GM18907 (cell line): ENCODE data around the gene OLFM2.
"Not testable (repeated sequence)": the region's sequence is repeated elsewhere in the genome, so short reads cannot be mapped to it uniquely, and the experiment has no call there.

Experiments
- ATAC-seq: cut with Tn5 transposase; IDR thresholded peaks from one replicate; pipeline ENCODE4 v1.9.1; 2021; ENCODE audit warnings: mild to moderate bottlenecking, moderate library complexity; ENCODE audit not compliant: unreplicated experiment

The OLFM2 gene

DNA sequence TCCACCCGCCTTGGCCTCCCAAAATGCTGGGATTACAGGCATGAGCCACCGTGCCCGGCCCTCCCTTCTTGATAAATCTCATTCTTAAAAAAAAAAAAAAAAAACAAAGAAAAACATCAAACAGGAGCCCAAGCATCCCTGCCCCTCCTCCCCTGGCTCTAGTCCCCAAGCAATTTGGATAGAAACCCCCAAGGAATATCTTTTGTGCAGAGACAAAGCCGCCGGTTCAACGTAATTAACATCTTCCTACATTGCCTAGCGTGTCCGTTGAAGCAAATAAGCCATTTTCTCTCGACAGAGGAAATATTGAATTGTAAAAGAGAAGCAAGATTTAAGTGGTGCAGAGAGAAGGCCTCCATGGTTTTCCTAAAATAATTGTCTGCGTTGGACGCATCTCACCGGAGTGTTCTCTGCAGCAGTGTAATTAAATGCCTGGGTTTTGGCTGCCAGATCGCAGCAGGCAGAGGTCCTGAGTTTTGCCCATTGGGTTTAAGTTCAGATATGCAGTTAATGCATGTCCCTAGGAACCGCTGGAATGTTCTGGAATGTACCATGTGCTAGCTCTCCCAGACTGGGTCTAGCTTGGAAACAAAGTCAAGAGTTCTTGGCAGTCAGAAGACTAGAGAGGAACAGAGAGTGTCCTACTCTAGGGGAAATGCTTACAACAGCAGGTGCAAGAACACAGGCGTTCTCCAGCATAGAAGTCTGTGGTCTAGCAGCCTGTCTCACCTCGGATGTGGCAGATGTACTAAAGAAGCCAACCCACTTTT is 70.4 kb downstream of the OLFM2 start:
- no peak for ATAC-seq

DNA sequence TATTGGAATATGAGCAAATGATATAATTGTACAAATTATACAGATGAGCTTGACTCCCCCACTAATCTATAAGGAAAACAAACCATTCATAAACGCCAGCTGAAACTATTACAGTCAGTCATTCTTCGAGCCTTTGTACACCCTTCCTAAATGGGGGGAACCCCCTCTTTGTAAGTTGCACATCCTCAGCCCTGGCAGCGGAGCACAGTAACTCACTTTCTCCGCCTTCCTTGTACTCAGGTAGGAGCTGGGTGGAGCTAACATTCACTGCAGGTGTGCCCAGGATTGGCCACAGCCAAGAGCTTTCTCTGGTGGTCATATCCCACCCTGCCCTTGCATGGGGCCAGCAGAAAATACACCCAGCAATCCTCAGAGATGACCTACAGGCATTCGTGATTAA is 72.6 kb downstream of the OLFM2 start:
- ATAC-seq: no peak

DNA sequence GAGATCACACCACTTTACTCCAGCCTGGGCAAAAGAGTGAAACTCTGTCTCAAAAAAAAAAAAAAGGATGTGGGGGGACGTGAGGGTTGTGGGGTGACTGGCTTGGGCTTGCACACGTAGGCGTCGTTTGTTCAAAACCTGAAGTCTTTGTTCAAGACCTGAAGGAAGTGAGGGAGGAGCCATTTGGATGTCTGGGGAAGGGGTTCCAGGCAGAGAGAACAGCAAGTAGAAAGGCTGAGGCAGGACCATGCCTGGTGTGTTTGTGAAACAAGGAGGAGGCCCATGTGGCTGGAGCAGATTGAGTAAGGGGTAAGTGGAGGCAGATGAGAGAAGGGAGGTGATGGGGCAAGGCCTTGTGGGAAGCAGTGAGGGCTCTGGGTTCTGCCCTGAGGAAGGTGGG is 73.4 kb downstream of the OLFM2 start:
- no peak for ATAC-seq

DNA sequence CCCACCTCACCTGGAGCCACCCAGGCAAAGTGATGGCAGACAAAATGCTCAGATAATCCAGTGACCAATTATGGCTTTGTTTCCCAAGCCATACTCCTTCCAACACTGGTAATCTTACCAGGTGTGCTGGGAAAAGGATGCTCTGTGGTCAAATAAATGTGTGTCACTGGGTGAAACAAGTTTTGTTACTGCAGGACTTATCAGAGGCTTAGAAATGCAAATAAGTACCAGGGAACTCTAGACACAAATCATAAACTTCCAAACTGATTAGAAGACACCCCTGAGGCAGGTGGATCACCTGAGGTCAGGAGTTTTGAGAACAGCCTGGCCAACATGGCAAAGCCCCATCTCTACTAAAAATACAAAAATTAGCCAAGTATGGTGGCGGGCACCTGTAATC is 74.8 kb downstream of the OLFM2 start:
- no peak for ATAC-seq

DNA sequence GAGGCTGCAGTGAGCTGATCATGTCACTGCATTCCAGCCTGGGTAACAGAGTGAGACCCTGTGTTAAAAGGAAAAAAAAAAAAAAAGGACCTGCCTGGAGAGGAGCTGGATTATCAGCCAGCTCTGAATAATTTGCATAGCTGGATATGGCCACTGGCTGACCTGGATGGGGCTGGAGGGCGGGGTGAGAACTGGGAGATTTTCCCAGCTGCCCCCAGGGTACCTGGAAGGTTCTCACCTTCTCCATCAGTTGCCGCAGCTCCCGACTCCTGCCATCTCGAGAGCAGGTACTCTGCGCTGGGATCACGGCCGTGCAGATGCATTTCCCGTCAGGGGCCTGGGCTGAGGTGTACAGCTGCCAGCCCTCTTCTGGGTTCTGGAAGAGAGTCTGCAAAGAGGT is 75.9 kb downstream of the OLFM2 start:
- ATAC-seq: no peak

DNA sequence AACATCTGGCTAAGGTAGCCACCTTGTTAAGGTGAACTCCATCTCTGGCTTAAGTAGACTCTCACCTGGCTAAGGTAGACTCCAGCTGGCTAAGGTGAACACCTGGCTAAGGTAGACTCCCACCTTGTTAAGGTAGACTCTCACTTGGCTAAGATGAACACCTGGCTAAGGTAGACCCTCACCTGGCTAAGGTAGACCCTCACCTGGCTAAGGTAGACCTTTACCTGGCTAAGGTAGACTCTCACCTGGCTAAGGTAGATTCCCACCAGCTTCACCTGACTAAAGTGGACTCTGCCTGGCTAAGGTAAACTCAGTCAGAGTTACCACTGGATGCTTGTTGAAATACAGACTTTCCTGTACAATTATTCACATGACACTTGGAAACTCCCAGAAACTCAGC is 77.5 kb downstream of the OLFM2 start:
- no peak for ATAC-seq

DNA sequence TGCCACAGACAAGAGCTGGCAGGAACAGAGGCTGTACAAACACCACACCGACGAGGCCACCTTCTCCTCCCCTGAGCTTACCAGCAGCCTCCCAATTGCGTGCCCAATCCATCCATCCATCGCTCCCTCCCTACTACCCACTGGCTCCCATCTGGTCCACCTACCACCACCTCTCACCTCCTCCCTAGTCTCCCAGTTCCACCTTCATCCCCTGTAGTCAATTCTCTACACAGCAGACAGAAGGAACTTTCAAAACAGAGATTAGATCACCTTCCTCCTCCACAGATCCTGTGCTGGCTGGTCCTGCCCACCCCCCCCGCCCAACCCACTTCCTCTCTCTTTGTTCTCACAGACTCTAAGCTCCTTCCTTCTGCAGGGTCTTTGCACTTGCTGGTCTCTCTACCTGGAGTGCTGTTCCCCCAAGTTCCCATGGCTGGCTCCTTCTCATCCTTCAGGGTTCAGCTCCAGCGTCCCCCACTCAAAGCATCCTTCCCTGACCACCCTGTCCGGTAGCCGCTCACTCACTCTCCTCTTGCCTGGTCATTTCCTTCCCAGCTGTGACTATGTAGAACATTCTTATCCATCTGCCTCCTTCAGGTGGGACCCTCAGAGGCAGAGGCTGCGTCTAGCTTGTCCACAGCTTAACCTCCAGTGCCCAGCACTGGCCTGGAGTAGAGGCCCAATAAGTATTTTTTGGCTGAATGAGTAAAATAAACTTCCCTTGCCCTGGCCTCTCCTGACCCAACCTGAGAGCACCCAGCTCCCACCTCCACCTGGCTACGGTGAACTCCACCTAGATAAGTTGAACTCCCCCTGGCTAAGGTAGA is 78.2 kb downstream of the OLFM2 start:
- no peak for ATAC-seq

DNA sequence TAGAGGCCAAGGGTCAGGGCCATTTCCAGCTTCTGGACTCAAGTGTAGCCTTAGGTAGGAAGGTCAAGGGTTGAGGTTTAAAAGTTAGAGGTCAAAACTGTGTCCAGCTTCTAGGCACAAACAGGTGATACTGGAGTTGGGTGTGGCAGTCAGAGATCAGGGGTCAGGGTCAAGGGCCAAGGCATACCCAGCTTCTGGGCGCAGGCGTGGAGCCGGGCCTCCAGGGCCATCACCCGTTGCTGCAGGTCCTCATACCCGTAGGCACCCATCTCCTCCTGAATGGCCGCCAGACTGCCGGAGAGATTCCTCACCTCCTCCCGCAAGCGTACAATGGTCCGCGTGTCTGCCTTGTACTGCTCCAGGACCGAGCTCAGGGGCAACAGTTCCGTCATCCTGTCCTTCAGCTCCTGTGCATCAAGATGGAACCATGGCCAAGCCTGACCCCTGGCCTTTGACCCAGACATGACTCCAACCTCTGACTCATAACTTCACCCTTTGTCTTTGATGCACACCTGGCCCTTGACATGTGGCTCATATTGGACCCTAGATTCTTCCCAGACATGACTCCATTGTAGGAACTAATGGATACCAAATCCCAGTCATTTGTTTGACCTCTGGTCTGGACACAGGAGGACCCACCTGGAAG is 79.1 kb downstream of the OLFM2 start:
- ATAC-seq: no peak

DNA sequence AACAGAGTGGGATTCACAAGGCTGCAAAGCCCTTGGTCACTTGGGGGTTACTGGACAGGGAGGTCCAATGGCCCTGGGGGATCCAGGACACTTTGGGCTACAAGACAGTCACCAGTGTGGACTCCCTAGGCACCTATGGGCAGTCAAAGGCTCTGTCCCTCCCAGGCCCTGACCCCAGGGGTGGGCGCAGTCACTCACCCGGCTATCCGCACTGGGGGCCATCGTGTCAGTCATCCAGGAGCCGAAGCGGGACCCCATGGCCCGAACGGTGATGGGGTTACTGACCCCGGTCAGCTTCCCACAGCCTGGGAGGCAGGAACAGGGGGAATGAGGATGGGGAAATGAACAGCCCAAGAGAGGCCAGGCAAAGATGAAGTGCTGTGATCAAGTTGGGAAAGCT is 79.7 kb downstream of the OLFM2 start:
- no peak for ATAC-seq

DNA sequence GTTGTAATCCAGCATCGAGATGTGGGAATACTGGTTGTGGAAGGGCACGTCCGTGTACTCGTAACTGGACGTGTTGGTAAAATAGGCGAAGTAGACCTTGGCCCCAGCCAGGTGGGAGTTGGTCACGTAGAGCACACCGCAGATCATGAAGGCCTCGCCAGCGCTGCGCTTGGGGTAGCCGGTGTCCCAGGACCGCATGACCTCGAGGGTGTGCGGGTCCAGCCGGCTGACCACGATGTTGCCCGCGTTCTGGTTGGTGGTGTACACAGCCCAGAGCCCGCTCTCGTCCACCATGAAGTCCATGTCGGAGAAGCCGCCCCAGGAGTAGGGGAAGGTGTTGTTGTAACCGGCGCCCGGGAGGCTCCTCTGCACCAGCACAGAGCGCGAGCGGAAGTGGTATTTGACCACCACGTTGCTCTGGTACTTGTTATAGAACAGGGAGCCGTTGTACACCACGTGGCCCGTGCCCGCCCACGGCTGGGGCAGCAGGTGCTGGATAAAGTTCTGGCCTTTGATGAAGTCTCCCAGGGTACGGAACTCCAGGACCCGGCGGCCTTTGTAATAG is 82.0 kb downstream of the OLFM2 start:
- ATAC-seq: no peak

DNA sequence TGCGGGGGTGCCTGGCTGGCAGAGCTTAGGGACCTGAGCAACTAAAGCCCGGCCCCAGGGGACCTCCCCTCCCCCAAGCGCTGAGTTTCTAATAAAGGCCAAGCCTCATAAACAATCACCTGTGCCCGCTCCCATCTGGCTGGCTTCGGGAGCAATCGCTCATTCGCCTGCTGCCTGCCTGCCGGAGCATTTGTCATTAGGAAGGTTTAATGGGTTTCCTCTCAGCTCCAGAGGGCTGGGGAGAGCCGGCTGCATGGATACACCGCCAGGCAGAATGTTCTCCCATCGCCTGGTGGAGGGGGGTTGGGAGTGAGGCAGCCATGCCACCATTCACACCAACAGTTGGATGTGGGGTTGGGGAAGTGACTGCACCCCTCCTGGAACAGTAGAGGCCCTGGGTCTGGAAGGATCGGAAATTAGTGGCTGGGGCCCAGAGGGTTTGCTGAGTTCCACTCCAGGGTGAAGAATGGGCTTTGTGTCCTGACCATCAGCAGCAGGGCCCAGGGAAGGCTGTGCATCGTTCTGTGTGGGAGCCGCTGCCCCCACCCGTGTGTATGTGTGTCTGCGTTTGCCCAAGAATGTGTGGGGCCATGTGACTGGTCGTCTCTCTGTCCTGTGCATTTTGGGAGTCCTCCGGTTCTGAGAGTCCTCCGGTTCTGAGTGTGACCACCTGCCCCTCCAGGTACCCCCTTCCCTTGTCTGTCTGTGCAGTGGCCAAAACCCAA is 85.9 kb downstream of the OLFM2 start:
- ATAC-seq: no peak

DNA sequence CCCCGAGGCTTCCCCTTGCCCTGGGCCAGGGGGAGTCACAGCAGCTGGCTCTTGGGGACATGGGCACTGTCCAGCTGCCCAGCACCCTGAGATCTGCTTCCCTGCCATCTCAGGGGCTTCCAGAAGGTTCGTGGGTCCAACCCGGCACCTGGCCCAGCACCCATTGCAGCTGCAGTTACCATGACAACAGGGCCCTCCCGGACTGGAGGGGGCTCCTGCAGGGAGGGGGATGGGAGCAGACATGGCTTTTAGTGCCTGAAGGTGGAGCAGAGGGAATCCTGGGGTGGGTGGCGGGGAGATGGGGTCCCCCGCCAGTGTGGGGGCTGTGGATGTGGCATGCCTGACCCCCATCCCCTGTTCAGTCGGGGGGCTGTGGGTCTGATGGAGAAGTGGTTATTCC is 86.5 kb downstream of the OLFM2 start:
- ATAC-seq: no peak

DNA sequence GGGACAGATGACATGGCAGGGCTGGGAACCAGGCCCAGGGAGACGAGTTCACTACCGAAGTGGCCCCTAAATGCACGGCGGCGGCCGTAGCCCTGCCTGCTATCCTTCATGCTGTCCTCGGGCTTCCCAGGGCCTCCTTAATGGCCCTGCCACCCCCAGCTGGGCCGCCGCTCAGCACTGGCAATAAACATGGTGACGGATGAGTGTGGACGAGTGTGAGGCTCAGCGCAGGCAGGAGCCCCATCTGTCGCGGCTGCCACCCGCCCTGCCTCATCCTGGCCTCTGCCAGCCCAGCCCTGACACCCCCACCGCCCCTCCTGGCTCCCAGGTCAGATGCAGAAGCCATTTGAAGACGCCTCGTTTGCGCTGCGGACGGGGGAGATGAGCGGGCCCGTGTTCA is 87.6 kb downstream of the OLFM2 start:
- ATAC-seq: no peak

DNA sequence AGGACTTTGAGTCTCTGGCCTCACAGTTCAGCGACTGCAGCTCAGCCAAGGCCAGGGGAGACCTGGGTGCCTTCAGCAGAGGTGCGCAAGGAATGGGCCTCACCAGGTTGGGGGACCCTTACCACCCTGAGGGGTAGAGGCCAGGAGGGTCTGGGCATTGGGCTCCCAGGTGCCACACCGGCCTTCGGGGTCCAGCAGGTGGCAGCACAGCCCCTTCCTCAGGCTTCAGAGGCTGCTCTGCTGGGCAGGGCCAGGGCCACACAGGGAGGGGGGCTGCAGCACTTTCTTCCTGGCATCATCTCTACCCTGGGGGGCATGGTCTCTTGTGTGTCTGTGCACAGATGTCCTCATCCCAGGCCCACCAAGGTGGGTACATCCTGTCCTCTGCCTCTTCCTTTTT is 88.3 kb downstream of the OLFM2 start:
- ATAC-seq: no peak

DNA sequence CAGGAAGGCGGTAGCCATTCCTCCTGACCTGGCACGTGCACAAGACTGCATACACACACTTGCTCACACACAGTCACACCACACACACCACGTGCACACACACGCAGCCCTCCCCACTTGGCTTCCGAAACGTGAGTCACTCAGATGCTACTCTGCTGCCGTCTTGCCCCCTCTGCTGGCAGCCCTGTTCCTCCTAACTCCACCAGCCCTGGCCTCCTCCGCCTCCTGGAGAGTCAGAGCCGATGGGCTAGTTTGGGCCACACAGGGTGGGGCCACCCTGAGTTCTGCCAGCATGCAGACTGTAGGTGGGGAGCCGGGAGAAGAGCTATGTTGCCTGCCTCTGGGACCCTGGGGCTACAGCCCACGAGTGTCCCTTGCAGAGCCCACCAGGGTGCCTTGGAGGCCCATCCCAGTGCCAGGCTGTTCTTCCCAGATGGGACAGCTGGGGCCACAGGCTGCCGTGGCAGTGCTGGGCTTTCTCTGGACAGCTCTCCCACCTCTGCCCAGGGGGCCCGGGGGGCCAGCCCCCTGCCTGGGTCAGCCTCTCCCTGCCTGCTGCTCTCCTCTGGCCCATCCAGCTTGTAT is 89.1 kb downstream of the OLFM2 start:
- no peak for ATAC-seq

DNA sequence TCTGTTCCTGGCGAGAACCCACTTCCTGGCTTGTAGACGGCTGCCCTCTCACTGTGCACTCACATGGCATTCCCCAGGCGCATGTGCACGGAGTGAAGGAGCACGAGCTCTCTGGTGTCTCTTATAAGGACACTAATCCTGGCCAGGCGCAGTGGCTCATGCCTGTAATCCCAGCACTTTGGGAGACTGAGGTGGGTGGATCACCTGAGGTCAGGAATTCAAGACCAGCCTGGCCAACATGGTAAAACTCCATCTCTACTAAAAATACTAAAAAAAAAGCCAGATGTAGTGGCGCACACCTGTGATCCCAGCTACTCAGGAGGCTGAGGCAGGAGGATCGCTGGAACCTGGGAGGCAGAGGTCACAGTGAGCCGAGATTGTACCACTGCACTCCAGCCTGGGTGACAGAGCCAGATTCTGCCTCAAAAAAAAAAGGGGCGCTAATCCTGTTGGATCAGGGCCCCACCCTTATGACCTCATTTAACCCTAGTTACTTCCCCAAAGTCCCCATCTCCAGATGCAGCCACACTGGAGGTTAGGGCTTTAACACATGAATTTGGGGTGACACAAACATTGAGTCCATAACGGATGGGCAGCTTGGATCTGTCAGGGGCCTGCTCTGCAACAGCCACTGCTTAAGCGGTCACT is 92.6 kb downstream of the OLFM2 start:
- ATAC-seq: not testable (repeated sequence)

DNA sequence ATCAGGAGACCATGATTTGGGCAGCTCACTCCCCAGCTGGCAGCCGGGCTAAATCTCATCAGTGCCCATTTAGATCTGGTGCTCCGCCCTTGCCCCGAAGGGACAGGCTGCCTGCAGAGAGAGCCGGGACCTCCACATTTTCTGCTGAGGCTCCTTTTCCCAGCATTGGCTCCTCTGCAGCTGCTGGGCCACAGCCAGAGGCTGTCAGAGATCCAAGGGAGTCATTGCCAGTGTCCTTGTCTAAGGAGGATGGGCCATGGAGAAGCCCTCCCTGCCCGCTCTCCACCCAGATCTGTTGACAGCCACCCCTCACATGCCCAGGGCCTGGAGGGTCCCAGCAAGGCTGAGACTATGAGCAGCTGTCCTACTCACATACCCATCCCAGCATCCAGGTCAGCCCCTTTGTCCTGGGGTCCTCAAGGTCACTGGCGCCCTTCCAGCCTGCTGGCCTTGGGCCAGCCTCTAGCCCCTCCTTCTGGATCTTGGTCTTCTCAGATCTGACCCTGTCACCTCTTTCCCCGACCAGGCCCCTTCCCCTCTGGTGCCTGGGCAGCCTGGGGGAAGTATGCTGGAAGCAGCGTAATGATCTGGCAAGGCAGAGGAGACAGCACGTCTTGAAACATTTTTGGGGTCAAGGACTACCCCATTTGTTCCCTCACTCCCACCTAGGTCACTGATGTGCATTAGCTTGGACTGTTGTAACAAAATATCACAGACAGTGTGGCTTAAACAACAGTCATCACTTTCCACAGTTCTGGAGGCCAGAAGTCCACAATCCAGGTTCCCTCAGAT is 93.3 kb downstream of the OLFM2 start:
- no peak for ATAC-seq

DNA sequence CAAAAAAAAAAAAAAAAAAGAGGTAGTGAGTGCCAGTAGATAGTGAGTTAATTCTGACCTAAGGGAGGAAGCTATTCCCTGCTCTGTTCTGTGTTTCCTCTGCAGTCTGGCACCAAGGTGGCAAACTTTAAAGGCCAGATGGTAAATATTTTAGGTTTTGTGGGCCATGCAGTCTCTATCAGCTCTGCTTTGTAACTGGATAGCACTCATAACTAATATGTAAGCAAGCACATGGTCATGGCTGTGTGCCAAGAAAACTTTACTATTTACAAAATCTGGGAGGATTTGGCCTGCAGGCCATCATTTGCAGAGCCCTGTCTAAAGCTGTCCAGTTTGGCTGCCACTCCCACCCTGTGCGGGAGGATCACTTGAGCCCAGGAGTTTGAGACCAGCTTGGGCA is 96.9 kb downstream of the OLFM2 start:
- ATAC-seq: no peak

DNA sequence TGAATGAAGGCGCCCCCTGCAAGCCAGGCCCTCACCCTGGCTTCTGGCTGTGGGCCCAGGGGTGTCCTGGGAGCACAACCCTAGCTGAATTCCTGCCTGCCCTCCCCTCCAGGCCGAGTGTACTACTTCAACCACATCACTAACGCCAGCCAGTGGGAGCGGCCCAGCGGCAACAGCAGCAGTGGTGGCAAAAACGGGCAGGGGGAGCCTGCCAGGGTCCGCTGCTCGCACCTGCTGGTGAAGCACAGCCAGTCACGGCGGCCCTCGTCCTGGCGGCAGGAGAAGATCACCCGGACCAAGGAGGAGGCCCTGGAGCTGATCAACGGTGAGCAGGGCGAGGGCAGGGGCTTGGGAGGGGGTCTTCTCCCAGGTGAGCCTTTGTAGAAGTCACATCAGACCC is 98.0 kb downstream of the OLFM2 start:
- no peak for ATAC-seq
